ENCODE measurements around the gene BPIFB3. TPM values are rescaled to one million over a fixed set of nuclear protein-coding genes. Genes with fewer than 3 reads are reported as not detected.

The BPIFB3 gene
- total and polyA plus RNA-seq, 9 donors: 0.15 TPM; not detected in 8

- 9 to 18% (median 14%) methylated on average over 4 of the region's 4 CpGs for WGBS, 3 donors
- no peaks in the 10 kb centered on the region for H3K36me3 ChIP-seq
- intact Hi-C loops (cut with DNase I): no loop called here
- H3K27ac ChIP-seq: no peak overlapping the region
- H3K9me3 ChIP-seq: no peaks in the 10 kb centered on the region
- H3K4me1 ChIP-seq (ENCODE audit: insufficient read depth): no peaks in the 10 kb centered on the region
- no peak overlapping the region for H3K4me3 ChIP-seq
- DNase-seq: no peak
- H3K27me3 ChIP-seq: no peaks in the 10 kb centered on the region
- TF ChIP-seq CTCF (IDR thresholded peaks at IDR 0.05) (no peak), POLR2A (IDR thresholded peaks at IDR 0.05) (no peak), EP300 (IDR thresholded peaks at IDR 0.05) (no peak)
Measured at GRCh38 chr20:33097001-33097400, 43.3 kb downstream of the BPIFB3 start.

DNA sequence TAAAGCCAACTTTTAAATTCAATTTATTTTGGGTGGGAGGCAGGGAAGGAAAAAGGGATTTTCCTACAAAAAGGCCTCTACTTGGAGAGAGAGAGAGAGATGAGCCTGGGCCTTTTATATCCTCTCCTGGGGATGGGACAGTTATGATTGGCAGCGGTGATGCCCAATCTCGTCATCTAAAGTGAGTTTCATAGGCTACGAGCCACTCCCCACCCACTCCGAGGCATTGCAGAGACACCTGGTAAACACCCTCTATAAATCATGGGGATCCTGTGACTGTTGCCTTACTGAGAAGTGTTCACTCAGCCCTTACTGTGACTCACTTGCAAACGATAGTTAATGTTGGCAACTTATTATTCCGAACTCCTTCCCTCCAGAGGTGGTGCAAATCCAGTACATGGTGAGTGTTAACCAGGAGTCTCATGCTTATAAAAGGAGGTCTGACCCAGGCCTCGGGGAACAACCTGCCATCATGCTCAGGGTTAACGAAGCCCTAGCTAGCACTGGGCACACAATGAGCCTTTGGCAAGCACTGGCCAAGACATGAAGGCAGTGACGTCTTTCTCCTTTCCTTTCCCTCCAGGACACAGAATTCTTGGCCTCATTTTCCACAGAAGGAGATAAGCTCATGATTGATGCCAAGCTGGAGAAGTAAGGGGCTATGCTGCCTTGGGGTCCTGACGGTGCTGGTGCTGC is 46.3 kb downstream of the BPIFB3 start:
- 46 to 53% (median 47%) methylated on average over 10 of the region's 10 CpGs for WGBS, 3 donors
- intact Hi-C loops (cut with DNase I): no loop called here

DNA sequence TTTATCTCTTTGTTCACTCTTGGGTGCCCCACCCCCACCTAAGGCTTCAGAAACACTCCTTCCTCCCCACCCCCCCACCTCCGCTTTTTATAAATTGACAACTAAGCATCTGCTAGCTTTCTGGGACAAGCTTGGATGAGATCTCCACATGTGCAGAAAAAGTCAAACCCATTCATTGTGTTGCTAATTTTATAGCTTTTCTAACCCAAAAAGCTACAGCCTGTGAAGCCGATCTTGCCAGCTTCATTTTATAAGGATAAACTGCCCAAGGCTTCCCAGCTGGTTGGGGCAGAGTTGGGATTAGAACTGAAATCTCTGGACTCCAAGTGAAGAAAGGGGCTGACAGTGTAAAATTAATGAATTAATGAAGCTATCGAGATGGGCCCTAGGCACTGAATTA is 49.9 kb downstream of the BPIFB3 start:
- H3K36me3 ChIP-seq: no peaks in the 10 kb centered on the region
- 64 to 73% (median 68%) methylated on average over 3 of the region's 3 CpGs for WGBS, 3 donors
- no peak overlapping the region for H3K4me3 ChIP-seq
- no peaks in the 10 kb centered on the region for H3K27me3 ChIP-seq
- no peaks in the 10 kb centered on the region for H3K4me1 ChIP-seq (ENCODE audit: insufficient read depth)
- DNase-seq: no peak
- TF ChIP-seq POLR2A (IDR thresholded peaks at IDR 0.05) (no peak), EP300 (IDR thresholded peaks at IDR 0.05) (no peak), CTCF (IDR thresholded peaks at IDR 0.05) (no peak)
- no peak overlapping the region for H3K27ac ChIP-seq
- intact Hi-C loops (cut with DNase I): no loop called here
- no peaks in the 10 kb centered on the region for H3K9me3 ChIP-seq

More for the DNA sequence above, 46.3 kb downstream of the BPIFB3 start:
- no peaks in the 10 kb centered on the region for H3K36me3 ChIP-seq
- TF ChIP-seq EP300 (IDR thresholded peaks at IDR 0.05) (no peak), CTCF (IDR thresholded peaks at IDR 0.05) (no peak), POLR2A (IDR thresholded peaks at IDR 0.05) (no peak)
- H3K9me3 ChIP-seq: no peaks in the 10 kb centered on the region
- no peak for DNase-seq
- H3K27me3 ChIP-seq: no peaks in the 10 kb centered on the region
- H3K4me1 ChIP-seq (ENCODE audit: insufficient read depth): no peaks in the 10 kb centered on the region
- no peak overlapping the region for H3K4me3 ChIP-seq
- no peak overlapping the region for H3K27ac ChIP-seq

- no peaks in the 10 kb centered on the region for H3K9me3 ChIP-seq
- no peaks in the 10 kb centered on the region for H3K4me1 ChIP-seq (ENCODE audit: insufficient read depth)
- no peaks in the 10 kb centered on the region for H3K36me3 ChIP-seq
- TF ChIP-seq EP300 (IDR thresholded peaks at IDR 0.05): no peak
- no peak for TF ChIP-seq CTCF (IDR thresholded peaks at IDR 0.05)
- TF ChIP-seq POLR2A (IDR thresholded peaks at IDR 0.05): no peak
- intact Hi-C loops (cut with DNase I): no loop called here
- 72 to 82% (median 79%) methylated on average over 3 of the region's 3 CpGs for WGBS, 3 donors
- H3K27me3 ChIP-seq: no peaks in the 10 kb centered on the region
- no peak overlapping the region for H3K27ac ChIP-seq
- DNase-seq: no peak
- no peak overlapping the region for H3K4me3 ChIP-seq
Measured at GRCh38 chr20:33104336-33104735, 50.6 kb downstream of the BPIFB3 start.
